ENCODE data around the gene HELZ.
"Not testable (repeated sequence)": the region's sequence is repeated elsewhere in the genome, so short reads cannot be mapped to it uniquely, and the experiment has no call there.

The HELZ gene

DNA sequence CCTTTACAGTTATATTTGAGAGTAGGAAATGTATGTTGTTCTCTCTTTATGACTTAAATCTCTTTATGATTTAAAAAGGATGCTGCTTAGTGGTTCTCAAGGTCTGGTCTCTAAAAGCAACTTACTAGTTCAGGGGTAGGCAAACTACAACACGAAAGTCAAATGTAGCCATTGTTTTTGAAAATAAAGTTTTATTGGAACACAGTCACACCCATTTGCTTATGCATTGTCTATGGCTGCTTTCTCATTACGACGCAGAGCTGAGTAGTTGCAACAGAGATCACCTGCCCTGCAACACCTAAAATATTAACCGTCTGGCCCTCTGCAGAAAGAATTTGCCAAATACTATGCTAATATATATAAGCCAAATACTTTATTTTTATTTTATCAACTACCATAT lies 58.2 kb downstream of the HELZ start:
- no peak for DNase-seq (ENCODE audit: low spot score)

DNA sequence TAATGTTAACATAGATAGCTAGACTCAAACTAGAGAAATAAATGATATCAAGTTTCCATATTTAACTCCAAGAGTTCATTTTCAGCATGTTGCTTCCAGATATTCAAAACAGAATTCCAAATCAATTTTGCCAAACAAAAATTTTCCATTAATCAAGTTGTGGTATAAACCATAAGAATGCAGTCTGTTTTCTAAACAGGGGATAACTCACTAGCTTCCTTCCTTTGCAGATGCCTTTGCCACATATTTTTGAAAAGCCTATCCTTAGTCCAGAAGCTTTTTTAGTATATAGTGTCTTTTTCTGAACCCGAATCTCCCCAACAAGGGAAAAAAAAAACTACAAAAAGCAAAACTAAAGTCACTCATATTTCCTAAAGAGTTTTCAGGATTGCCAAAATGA lies 61.5 kb downstream of the HELZ start:
- no peak for DNase-seq (ENCODE audit: low spot score)

DNA sequence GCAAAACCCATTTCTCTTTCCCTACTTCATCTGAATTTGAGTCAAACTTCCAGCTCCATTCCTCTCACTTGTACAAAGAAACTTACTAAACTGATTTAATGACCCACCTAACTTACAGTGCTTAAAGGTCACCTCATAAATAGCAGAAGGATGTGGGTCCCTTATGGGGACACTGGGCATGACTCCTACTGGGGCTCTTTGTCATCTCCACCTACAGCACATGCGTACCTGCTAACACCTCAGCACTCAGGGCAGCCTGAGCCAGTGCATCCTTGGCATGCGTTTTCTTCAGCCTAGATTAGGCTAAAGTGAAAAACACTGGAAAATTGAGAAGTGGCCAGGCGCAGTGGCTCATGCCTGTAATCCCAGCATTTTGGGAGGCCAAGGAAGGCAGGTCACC lies 63.2 kb downstream of the HELZ start:
- no peak for DNase-seq (ENCODE audit: low spot score)

DNA sequence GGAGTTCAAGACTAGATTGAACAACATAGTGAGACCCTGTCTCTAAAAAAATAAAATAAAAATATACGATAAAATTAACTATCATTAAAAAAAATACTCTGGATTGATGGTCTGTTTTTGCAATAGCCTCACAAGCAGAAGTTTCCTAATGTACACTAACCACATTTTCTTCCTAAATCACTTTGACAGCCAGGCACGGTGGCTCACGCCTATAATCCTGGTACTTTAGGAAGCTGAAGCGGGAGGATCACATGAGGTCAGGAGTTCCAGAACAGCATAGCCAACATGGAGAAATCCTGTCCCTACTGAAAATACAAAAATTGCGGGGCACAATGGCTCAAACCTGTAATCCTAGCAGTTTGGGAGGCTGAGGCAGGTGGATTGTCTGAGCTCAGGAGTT lies 64.7 kb downstream of the HELZ start:
- no peak for DNase-seq (ENCODE audit: low spot score)

DNA sequence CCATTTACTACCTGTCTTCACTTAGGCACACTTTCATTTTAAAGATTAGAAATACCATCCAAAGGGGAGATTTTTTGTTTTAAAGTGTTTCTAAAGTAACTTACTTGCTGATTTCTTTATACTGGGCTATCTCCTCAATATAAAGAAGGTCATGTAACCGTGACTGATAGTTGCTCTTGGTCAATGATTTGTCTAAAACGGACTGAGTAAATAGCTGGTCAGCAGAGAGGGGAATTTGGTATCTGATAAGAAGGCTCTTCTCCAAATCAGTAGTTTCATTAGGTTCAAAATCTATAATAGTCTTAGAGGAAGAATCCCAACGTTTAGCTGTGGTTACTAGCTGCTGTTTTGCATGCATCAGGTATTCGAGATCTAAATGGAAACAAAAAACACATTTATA lies 66.4 kb downstream of the HELZ start:
- DNase-seq (ENCODE audit: low spot score), result no peak

DNA sequence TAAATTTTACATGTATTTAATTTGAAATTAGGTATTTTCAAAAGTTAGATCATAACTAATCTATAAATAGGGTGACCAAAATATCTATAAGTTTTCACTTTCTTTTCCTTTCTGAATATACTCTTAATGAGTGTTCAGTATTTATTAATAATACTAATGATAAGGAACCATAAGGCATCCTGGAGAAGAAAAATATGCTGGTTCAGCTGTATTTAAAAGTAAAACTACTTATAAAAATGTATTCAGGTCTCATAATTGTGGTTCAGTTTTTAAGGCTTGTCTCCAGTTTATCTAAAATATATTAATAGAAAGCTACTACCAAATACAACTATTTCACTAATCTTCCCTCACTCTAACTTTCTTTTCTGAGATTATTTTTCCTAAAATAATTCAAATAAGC lies 67.3 kb downstream of the HELZ start:
- DNase-seq (ENCODE audit: low spot score), result no peak

DNA sequence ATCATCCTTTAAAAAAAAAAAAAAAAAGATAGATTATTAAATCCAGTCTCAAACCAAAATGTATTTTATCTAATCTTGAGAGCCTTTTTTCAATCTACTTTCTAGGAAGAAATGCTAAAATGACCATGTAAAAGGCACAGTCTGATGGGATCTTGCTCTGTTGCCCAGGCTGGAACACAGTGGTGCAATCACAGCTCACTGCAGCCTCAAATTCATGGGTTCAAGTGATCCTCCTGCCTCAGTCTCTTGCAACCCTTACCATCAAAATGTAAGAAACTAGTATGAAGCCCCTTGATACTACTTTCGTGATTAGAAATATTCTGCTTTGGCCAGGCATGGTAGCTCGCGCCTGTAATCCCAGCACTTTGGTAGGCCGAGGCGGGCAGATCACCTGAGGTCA lies 70.8 kb downstream of the HELZ start:
- DNase-seq (ENCODE audit: low spot score), result no peak

DNA sequence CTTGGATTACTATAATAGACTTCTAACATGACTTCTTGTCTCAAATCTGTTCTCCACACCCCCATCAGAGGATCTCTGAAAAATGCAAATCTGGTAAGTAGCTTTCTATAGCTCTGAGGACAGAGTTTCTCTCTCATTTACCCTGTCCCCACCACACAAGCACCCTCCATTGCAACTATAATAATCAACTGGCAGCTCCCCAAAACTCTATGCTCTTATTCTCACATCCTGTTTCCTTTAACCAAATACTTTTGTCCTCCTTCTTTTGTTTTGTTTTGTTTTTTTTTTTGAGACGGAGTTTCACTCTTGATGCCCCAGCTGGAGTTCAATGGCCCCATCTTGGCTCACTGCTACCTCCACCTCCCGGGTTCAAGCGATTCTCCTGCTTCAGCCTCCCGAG lies 73.4 kb downstream of the HELZ start:
- DNase-seq (ENCODE audit: low spot score), result no peak

DNA sequence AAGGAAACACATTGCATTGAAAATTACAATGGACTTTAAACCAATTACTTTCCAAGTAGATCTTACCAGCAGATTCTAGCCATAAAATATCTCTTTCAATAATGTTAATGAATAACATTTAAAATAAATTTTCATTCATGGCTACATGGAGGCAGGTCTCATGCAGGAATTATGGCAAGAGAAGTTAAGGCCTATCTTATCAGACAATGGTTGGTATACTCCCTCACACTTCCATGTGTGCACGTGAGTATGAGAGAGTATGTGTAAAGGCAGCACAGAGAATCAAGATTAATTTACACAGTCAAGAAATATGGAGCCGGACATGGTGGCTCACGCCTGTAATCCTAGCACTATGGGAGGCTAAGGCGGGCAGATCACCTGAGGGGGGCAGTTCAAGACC lies 76.5 kb downstream of the HELZ start:
- no peak for DNase-seq (ENCODE audit: low spot score)

DNA sequence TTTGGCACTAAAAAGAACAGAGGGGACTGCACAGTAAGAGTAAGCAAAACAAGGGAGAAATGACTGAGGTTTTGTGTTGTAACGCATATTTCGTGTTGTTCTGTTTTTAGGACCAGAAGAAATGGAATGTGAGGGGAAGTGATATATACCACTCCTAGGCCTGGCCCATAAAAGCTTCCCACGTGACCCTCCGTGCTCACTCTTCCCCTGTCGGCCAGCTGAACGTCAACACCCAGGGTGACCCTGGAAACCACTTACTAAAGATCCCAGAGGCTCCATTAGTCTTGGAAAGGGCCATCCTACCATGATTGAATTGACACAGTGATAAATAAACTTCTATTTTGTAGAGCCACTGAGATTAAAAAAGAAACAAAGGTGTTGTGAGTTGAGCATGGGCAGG lies 79.8 kb downstream of the HELZ start:
- DNase-seq (ENCODE audit: low spot score), result no peak

DNA sequence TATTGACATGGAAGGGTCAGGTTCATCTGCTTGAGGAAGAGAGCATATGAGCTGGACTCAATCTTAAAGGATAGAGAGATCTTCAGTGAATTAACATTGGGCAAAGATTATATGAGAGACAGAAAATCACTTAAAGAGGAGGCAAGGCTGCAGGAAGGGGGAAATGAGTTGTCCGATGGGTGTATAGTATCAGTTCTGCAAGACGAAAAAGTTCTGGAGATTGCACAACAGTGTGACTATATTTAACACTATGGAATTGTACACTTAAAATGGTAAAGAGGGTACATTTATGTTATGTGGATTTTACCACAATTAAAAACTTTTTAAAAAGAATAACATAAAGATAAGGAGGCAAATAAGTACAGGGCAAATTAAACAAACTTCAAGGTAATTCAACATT lies 80.7 kb downstream of the HELZ start:
- no peak for DNase-seq (ENCODE audit: low spot score)

DNA sequence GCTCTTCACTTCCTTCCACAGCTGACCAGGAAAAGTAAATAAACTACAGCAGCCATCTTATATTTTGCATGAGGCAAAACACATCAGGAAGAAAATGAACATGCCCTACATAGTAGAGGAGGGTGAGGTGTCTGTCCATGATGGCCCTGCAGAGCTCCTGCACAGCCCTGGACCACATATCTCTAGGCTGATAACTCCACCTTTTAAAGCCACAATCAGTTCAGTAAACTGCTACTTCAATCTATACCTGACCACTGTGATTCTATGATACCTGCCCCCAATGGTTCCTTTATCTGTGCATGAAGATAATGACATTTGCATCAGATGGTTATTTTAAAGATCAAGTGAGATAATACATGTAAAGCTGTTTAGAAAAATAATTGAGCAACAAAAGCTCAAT lies 82.2 kb downstream of the HELZ start:
- DNase-seq (ENCODE audit: low spot score), result no peak

DNA sequence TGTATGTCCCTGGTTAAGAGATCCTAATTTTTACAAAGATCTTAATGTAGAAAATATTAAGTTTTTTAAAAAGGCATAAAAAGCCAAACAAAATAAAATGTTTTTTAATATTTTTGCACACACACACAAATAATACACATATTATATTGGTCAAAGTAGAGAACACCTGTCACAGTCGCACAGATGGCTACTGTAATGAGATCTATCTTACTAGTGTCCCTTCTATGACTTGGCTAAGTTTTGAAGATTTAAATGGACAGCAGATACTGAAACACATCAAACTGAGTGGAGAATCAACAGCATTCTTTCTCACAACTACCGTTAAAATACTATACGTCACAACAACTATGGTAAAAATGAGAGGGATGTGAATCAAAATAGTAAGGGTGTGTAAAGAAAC lies 83.4 kb downstream of the HELZ start:
- no peak for DNase-seq (ENCODE audit: low spot score)

DNA sequence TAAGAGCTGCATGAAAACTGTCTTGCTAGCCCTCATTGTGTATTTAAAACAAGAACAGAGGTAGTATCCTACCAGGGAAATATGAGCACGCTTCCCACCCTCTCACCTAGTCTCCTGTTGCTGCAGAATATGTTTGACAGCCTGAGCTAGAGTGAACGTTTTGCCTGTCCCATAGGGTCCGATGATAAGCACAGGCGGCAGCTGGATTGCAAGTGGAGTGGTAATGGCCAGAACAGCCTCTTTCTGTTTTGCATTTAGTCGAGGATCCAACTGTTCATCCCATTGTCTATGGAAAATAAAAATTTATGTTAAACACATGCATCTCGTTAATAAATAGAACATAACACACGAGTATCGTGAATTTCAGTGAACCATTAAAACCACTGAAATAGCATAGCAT lies 84.2 kb downstream of the HELZ start:
- DNase-seq (ENCODE audit: low spot score), result no peak

DNA sequence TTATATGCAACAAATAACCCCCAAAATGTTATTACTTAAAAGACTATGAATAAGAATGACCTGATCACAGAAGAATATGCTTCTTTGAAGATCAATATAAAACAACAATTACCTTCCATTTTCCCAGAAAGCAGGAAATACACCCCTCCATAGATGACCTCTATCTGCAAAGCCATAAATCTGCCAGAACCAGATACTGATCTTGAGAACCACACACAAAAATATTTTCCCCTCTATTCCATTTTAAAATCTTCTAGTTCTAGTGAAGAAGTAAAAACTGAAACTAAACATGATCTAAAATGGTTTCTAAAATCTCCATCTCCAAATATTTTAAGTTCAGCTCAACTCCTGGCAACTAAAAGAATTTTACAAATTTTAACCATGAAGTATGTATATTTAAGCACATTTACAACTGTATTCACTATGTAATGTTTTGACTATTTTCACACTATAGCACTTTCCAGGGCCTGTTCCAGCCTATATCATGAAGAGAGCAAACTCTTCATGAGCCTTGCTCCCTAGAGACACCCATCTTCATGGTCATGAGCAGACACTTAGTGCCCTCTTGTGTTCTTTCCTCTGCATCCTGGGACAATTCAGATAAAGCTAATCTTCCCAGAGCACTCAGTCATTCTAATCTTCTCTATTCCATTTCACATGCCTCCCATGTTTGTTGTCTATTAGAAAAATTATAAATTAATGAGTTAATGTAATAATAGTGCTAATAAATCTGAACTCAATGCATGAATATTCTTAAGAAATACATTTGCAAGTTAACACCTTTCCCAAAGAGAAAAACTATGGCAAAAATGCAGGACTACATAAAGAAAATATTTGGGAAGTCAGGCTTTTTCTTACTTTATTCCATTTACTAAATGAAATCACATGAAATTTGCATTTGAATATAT lies 87.0 kb downstream of the HELZ start:
- DNase-seq (ENCODE audit: low spot score), result no peak

DNA sequence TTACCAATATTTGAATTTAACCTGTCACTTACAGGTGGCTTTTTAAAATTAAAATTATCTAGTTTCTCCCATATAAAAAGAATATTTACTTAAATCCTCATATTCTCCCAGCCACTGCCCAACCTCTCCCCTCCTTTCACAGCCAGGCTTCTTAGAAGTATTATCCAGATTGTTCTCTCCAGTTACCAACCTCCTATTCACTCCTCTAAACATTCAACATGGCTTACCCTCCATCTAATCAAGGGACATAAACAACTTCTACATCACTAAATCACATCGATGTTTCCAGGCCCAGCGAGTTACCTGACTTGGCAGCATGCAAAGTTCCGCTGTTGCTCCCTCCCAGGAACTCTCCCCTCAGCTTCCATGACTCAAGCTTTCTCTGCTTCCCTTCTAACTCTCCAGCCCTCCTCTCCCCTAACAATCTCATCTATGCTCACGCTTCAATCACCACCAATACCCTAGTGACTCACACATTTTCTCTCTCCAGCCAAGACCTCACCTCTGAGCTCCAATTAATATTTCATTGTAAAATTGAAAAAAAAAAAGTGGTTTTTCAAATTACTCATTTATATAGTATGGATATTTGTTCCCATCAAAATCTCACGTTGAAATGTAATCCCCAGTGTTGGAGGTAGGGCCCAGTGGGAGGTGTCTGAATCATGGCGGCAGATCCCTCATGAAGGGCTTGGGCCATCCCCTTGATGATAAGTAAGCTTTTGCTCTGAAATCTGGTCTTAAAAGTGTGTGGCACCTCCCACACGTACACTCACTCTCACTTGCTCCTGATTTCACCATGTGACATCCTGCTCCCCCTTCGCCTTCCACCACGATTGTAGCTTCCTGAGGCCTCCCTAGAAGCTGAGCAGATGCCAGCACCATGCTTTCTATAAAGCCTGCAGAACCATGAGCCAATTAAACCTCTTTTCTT lies 88.5 kb downstream of the HELZ start:
- DNase-seq (ENCODE audit: low spot score), result no peak

DNA sequence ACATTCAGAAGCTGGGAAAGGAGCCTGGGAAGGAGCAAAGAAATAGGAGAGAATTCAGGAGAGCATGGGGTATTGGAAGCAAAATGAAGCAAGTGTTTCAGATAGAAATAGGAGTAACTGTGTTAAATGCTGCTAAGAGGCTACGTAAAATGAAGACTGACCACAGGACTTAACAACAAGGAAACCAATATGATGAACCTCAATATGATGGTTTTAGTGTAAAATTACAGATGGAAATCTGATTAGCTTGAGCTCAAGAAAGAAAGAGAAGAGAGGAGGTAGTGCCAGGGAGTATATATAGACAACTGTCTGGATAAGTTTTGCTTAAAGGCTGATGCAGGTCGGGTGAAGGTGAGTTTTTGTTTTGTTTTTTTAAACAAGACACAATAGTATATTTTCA lies 92.2 kb downstream of the HELZ start:
- no peak for DNase-seq (ENCODE audit: low spot score)

DNA sequence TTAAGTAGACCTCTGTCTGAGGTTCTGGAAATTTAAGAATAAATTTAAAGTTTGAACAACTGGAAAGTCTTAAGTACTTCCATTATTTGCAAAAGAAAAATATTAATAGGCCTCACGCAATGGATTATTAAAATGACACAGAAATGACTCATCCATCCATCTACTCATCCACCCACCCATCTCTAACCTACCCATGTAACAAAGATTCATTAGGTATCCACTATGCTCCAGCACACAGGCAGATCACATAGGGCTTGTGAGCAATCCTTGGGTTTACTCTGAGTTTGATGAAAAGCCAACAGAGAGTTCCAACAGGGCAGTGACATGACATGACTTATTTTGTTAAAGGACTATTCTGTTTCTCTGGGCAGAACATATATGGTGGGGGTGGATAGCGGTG lies 93.3 kb downstream of the HELZ start:
- DNase-seq (ENCODE audit: low spot score), result no peak

DNA sequence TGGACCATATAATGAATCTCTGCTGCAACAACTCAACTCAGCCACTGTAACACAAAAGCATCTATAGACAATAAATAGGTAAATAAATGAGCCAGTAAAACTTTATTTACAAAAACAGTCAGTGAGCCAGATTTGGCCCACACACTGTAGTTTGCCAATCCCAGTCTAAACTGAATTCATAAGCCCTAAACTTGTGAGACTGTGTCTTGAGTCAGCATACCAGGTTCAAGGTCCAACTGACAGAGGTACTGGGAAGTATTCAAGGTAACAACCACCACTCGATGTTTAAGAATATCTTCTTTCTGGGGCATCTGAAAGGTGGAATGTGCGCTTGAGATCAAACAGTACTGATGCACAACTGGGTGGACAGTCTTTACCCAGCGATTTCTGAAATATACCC lies 94.2 kb downstream of the HELZ start:
- DNase-seq (ENCODE audit: low spot score), result no peak

DNA sequence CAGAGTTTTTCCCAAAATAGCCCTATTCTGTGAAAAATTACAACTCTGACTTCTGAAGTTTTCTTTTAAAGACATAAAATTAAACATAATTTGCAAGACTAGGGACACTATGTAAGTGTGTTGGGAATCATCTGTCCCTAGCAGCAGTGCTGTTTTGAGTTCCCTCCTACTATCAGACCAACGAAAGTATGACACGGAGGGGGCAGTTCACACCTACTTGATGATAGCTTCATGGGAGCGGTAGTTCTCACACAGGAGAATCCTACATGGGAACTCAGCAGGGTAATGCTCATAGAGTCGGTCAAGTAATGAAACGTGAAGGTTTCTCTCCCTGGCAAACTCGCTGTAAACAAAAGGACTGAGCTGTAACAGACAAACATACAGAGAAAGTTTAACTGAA lies 96.6 kb downstream of the HELZ start:
- no peak for DNase-seq (ENCODE audit: low spot score)

DNA sequence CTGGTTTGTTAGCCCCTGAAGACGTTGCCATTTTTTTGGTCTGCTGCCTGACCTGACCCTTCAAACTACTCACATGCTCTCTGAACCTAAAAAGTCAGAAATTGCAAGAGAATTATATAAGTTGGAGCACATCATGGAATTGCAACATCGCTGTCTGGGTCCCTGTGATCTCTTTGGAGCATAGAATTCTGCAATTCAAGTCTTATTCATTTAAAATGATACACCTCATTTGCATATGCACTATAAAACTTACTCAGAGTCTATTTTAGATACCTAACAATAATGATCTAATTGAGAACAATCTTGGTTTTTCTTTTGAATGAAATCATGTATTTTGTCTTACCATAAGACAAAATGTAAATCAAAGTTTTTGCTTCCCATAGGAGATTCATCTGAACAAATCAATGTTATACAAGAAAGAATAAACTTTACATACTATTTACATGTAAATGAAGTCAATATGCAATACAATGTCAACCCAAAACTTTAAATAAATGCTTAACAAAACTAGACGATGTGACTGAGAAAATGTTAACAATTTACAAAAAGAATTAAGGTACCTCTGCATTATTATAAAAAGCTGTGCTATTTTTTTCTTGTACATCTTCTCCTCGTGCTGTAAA lies 99.7 kb downstream of the HELZ start:
- DNase-seq (ENCODE audit: low spot score), result no peak

DNA sequence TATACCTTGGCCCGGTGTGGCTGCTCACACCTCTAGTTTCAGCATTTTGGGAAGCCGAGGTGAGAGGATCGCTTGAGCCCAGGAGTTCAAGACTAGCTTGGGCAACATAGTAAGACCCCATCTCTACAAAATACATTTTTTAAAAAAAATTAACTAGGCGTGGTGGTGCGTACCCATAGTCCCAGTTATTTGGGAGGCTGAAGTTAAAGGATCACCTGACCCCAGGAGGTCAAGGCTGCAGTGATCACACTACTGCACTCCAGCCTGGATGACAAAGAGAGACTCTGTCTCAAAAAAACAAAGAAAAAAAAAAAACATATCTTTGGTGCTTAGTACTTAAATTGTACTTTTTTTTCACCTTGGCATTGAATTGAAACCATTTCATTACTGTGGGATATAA lies 101.7 kb downstream of the HELZ start:
- DNase-seq (ENCODE audit: low spot score), result no peak

DNA sequence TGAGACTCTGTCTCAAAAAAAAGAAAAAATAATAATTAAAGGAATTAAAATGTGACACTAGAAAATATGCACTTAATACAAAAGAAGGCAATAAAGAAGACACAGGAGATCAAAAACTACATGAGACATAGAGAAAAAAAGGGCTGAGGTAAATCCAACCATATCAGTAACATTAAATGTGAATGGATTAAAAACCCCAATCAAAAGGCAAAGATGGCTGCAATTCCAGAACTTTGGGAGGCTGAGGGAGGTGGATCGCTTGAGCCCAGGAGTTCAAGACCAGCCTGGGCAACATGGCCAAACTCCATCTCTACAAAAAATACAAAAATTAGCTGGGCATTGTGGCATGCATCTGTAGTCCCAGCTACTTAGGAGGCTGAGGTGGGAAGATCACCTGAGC lies 103.0 kb downstream of the HELZ start:
- not testable (repeated sequence) for DNase-seq (ENCODE audit: low spot score)
